Stomach (tissue), 9 donors: Measurements from ENCODE around the gene PSRC1. TPM values are rescaled to one million over a fixed set of nuclear protein-coding genes. Genes with fewer than 3 reads are reported as not detected.

ENCODE experiments used
- DNase-seq, 2 donors: peaks; one replicate each; pipeline versions ENCODE4 v3.0.0 to v3.0.0-alpha.2; 2013 to 2019
- H3K27ac ChIP-seq, 5 donors: fragments of 200-600 bp in 4 of 5; sonication (generic) in 4 of 5; one replicate each; pipeline ENCODE4 v1.5.1; 2013 to 2019; ENCODE audit warnings: mild to moderate bottlenecking in 1 of 5, moderate library complexity in 1 of 5
- H3K27me3 ChIP-seq, 3 donors: fragments of 200-600 bp; sonication (generic); one replicate each; pipeline ENCODE4 v1.5.1; 2017 to 2019; ENCODE audit warnings: mixed run types in 1 of 3
- H3K36me3 ChIP-seq, 4 donors: fragments of 200-600 bp; sonication (generic); 1 replicate in 3 of 4; 2 replicates in 1 of 4; pipeline ENCODE4 v1.5.1; 2016 to 2019
- H3K4me1 ChIP-seq, 4 donors: fragments of 200-600 bp; sonication (generic); one replicate each; pipeline ENCODE4 v1.5.1; 2016 to 2019
- H3K4me3 ChIP-seq, 4 donors: fragments of 200-600 bp; sonication (generic) in 3 of 4; one replicate each; pipeline ENCODE4 v1.5.1; 2016 to 2019; ENCODE audit warnings: mild to moderate bottlenecking in 1 of 4
- H3K9me3 ChIP-seq, 4 donors: fragments of 200-600 bp; sonication (generic); one replicate each; pipeline ENCODE4 v1.5.1; 2016 to 2019
- CTCF ChIP-seq, 7 experiments: fragments of 450-650 bp in 4 of 7; fragments of 200-600 bp in 3 of 7; sonication (generic) in 3 of 7; IDR thresholded peaks; one replicate each; pipeline ENCODE4 v1.5.1; 2016 to 2019; ENCODE audit warnings: antibody characterized with exemption in 7 of 7, control low read depth in 2 of 7, mild to moderate bottlenecking in 1 of 7
- EP300 ChIP-seq: sonication (generic); formaldehyde crosslinking; IDR thresholded peaks from one replicate; pipeline ENCODE4 v1.6.1; 2017; ENCODE audit warnings: antibody characterized with exemption
- POLR2A ChIP-seq, 4 donors: fragments of 450-650 bp; IDR thresholded peaks; one replicate each; pipeline ENCODE4 v1.6.1; 2016; ENCODE audit warnings: antibody characterized with exemption in 4 of 4, control low read depth in 2 of 4, mild to moderate bottlenecking in 1 of 4, moderate library complexity in 1 of 4
- POLR2AphosphoS5 ChIP-seq, 3 donors: sonication (generic); formaldehyde crosslinking; IDR thresholded peaks; one replicate each; pipeline ENCODE4 v1.6.1; 2016; ENCODE audit warnings: antibody characterized with exemption in 3 of 3
- WGBS, 5 donors: extraction: QIAGEN DNeasy Blood & Tissue Kit in 3 of 5; methylation state at CpG; one replicate each; pipeline versions ENCODE4 v1.1.5 to v1.1.7; 2013 to 2018; 5-methylcytosine and 5-hydroxymethylcytosine counted together
- intact Hi-C: fragments of 100-400 bp; cut with DNase I; formaldehyde crosslinking; loops from one replicate; pipeline ENCODE4 v1.15.1; 2023; ENCODE audit warnings: low total_unique reads
- polyA plus RNA-seq, 3 donors: library from polyadenylated mRNA; stranded (reverse); fragments of 200-250 nt; gene quantifications; one replicate each; pipeline ENCODE4 v1.2.3, GENCODE V29; 2013
- total RNA-seq, 5 donors: library from RNA; depleted of rRNA; stranded (reverse); fragments of >200 nt; gene quantifications; one replicate each; pipeline versions ENCODE4 v1.1.0 to v1.2.3, GENCODE V29; 2014 to 2016
- donor health status: healthy with polysubstance abuse.
- donor health status: Bipolar disorder and iron deficiency.
- donor health status: healthy.

PSRC1 gene
- total and polyA plus RNA-seq, 8 donors, result 0.29 to 18.7 (median 3.6) TPM; not detected in 1

- Histone ChIP-seq H3K27ac (no peak overlapping the region), H3K27me3 (no peaks in the 10 kb centered on the region), H3K4me1 (peaks cover 32 to 61% (median 39%) of the 10 kb centered on the region in 4 donors), H3K4me3 (no peak overlapping the region), H3K9me3 (no peaks in the 10 kb centered on the region), H3K36me3 (peaks cover 0 to 6% (median 0%) of the 10 kb centered on the region in 4 donors)
- DNase-seq, result no peak
- TF ChIP-seq POLR2A (IDR thresholded peaks at IDR 0.05), result no peak
- TF ChIP-seq POLR2AphosphoS5 (IDR thresholded peaks at IDR 0.05), result no peak
- no peak for TF ChIP-seq EP300
- no peak for TF ChIP-seq CTCF (IDR thresholded peaks at IDR 0.05)
- intact Hi-C loops, result loop anchor here (5.0 kb wide), 1 partner anchor 118 kb away; the partner anchor contains the start of gene SORT1
- 85 to 94% (median 92%) methylated on average over 5 of the region's 5 CpGs for WGBS, 5 donors
Observed at GRCh38 chr1:109279615-109280278, 3.2 kb downstream of the PSRC1 start.

DNA sequence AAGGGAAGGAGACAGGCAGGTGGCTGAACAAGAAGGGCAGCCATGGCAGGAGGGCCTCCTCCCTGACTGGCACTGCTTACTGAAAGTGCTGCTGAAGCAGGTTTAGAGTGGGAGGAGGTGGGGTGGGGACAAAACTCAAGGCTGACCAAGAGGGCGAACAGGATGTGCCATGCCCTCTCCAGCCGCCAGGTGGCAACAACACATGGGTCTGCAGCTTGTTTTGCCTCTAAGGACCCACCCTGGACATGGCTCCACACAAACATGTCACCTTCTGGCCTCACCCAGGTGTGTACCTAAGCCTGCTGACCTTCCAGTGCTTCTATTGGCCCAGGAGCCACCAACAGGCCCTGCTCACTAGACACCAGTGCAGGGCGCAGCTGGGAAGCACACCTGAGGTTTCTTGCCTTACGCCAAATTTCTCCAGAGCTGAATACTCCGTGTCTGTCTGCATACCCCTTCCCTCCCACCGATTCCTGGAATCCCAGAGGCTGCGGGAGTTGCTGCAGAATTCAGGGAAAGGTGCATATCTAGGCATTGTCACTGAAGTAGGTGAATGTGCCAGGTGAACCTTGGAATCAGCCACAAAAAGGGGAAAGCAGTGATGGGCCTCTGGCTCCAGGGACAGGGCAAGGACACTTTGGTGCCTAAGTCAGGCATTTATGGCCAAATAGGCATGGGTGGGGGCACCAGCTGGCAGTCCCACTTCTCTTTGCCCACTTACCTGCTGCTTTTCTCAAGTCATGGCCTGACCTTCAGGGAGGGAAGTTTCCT lies 5.3 kb downstream of the PSRC1 start:
- H3K27me3 ChIP-seq, result no peaks in the 10 kb centered on the region
- H3K4me1 ChIP-seq, result peaks cover 36 to 70% (median 39%) of the 10 kb centered on the region in 4 donors
- intact Hi-C loops, result loop anchor here (5.0 kb wide), 1 partner anchor 120 kb away; the partner anchor contains the start of gene SORT1
- TF ChIP-seq CTCF (IDR thresholded peaks at IDR 0.05), result peak in 5 of 7 experiments; percentile 88 to 94 (median 93)
- no peak for TF ChIP-seq POLR2A (IDR thresholded peaks at IDR 0.05)
- TF ChIP-seq POLR2AphosphoS5 (IDR thresholded peaks at IDR 0.05), result peak in 1 of 3 donors; percentile 65
- no peak for TF ChIP-seq EP300
- no peaks in the 10 kb centered on the region for H3K9me3 ChIP-seq
- no peak overlapping the region for H3K4me3 ChIP-seq
- 60 to 72% (median 61%) methylated on average over 5 to 7 of the region's 7 CpGs for WGBS, 5 donors
- H3K36me3 ChIP-seq, result peaks cover 0 to 11% (median 1%) of the 10 kb centered on the region in 4 donors
- peak; percentile 84 to 94 for DNase-seq
- peak overlapping the region in 3 of 5 donors; percentile 1 to 36 (median 5) for H3K27ac ChIP-seq

GRCh38 chr1:109275706-109276345 lies 7.1 kb downstream of the PSRC1 start:
- Histone ChIP-seq H3K27me3 (no peaks in the 10 kb centered on the region), H3K4me3 (no peak overlapping the region), H3K4me1 (peaks cover 24 to 61% (median 27%) of the 10 kb centered on the region in 4 donors), H3K36me3 (peaks cover 0 to 25% (median 4%) of the 10 kb centered on the region in 4 donors), H3K9me3 (no peaks in the 10 kb centered on the region), H3K27ac (peak overlapping the region in 1 of 5 donors; percentile 78)
- intact Hi-C loops, result loop anchor here (5.0 kb wide), 1 partner anchor 121 kb away; the partner anchor contains the start of gene SORT1
- TF ChIP-seq POLR2A (IDR thresholded peaks at IDR 0.05) (no peak), CTCF (IDR thresholded peaks at IDR 0.05) (no peak), POLR2AphosphoS5 (IDR thresholded peaks at IDR 0.05) (no peak), EP300 (no peak)
- no peak for DNase-seq
- 61 to 71% (median 68%) methylated on average over 9 of the region's 9 CpGs for WGBS, 5 donors
